HFFc6 (cell line): ENCODE measurements around the gene STK32B. TPM values are rescaled to one million over a fixed set of nuclear protein-coding genes. Genes with fewer than 3 reads are reported as not detected.

Experiments
- DNase-seq: peaks from one replicate; pipeline ENCODE4 v3.0.0-alpha.2; 2018
- H3K27ac Mint-ChIP-seq: 2 replicates; pipeline ENCODE4 v1.8.0; 2020; ENCODE audit warnings: mild to moderate bottlenecking, mixed read lengths
- H3K27me3 Mint-ChIP-seq: 2 replicates; pipeline ENCODE4 v1.8.0; 2021; ENCODE audit warnings: mild to moderate bottlenecking, moderate library complexity, mixed read lengths; ENCODE audit not compliant: insufficient read depth
- H3K36me3 Mint-ChIP-seq: 2 replicates; pipeline ENCODE4 v1.8.0; 2021; ENCODE audit warnings: low read depth, mixed read lengths
- H3K4me1 Mint-ChIP-seq: 2 replicates; pipeline ENCODE4 v1.8.0; 2020; ENCODE audit warnings: low read depth, mixed read lengths
- H3K4me3 Mint-ChIP-seq: 2 replicates; pipeline ENCODE4 v1.8.0; 2020; ENCODE audit warnings: mild to moderate bottlenecking, moderate library complexity, mixed read lengths
- H3K9me3 Mint-ChIP-seq: 2 replicates; pipeline ENCODE4 v1.8.0; 2020; ENCODE audit warnings: mild to moderate bottlenecking, mixed read lengths
- CTCF ChIP-seq: fragments of 200-600 bp; sonication (generic); IDR thresholded peaks from 2 replicates; pipeline ENCODE4 v1.5.0; 2021; ENCODE audit warnings: antibody characterized with exemption, mild to moderate bottlenecking
- total RNA-seq, 6 experiments: library from RNA; stranded (reverse); fragmentation: NEBNext Ultra II Directional; extraction: Animal tissue kit (Norgen Biotek cat#: 25700); gene quantifications; 2 replicates in 1 of 6; 3 replicates in 5 of 6; pipeline ENCODE4 v1.2.3, GENCODE V29; 2021

STK32B gene
- total RNA-seq, 6 experiments from 2014 or later: 0.14 to 0.33 (median 0.18) TPM; not detected in 1

GRCh38 chr4:5444918-5445517, 393.7 kb downstream of the STK32B start:
- no peak for TF ChIP-seq CTCF
- Mint-ChIP-seq H3K27ac (no peak overlapping the region), H3K36me3 (no peaks in the 10 kb centered on the region)

GRCh38 chr4:5446595-5447226, 395.4 kb downstream of the STK32B start:
- H3K27ac Mint-ChIP-seq: no peak overlapping the region
- H3K36me3 Mint-ChIP-seq: no peaks in the 10 kb centered on the region
- no peaks in the 10 kb centered on the region; the same call in 1 of the 2 replicates for H3K9me3 Mint-ChIP-seq
- H3K4me3 Mint-ChIP-seq: no peak overlapping the region
- H3K4me1 Mint-ChIP-seq: peaks cover 13% of the 10 kb centered on the region; the same call in 1 of the 2 replicates
- no peak for TF ChIP-seq CTCF
- H3K27me3 Mint-ChIP-seq: peaks cover 1% of the 10 kb centered on the region
- DNase-seq: no peak

More at GRCh38 chr4:5444918-5445517, 393.7 kb downstream of the STK32B start:
- Mint-ChIP-seq H3K27me3 (no peaks in the 10 kb centered on the region; the same call in 1 of the 2 replicates), H3K9me3 (no peaks in the 10 kb centered on the region; the same call in 1 of the 2 replicates), H3K4me3 (no peak overlapping the region), H3K4me1 (peaks cover 13% of the 10 kb centered on the region; the same call in 1 of the 2 replicates)
- DNase-seq: no peak

GRCh38 chr4:5447755-5448154, 396.5 kb downstream of the STK32B start:
- no peak for TF ChIP-seq CTCF
- H3K36me3 Mint-ChIP-seq: no peaks in the 10 kb centered on the region
- no peak overlapping the region for H3K4me3 Mint-ChIP-seq
- no peak overlapping the region for H3K27ac Mint-ChIP-seq
- no peak for DNase-seq
- peaks cover 1% of the 10 kb centered on the region for H3K27me3 Mint-ChIP-seq
- no peaks in the 10 kb centered on the region; the same call in 1 of the 2 replicates for H3K9me3 Mint-ChIP-seq
- H3K4me1 Mint-ChIP-seq: peaks cover 13% of the 10 kb centered on the region; the same call in 1 of the 2 replicates

- no peaks in the 10 kb centered on the region; the same call in 1 of the 2 replicates for H3K9me3 Mint-ChIP-seq
- H3K36me3 Mint-ChIP-seq: no peaks in the 10 kb centered on the region
Observed at GRCh38 chr4:5448221-5448620, 396.9 kb downstream of the STK32B start.

GRCh38 chr4:5451243-5451642, 400.0 kb downstream of the STK32B start:
- peaks cover 9% of the 10 kb centered on the region for H3K27me3 Mint-ChIP-seq
- no peak overlapping the region for H3K4me3 Mint-ChIP-seq
- H3K4me1 Mint-ChIP-seq: no peaks in the 10 kb centered on the region
- no peak overlapping the region for H3K27ac Mint-ChIP-seq
- no peak for TF ChIP-seq CTCF
- no peak for DNase-seq
- peaks cover 5% of the 10 kb centered on the region; the same call in 1 of the 2 replicates for H3K9me3 Mint-ChIP-seq
- no peaks in the 10 kb centered on the region for H3K36me3 Mint-ChIP-seq

More at GRCh38 chr4:5448221-5448620, 396.9 kb downstream of the STK32B start:
- no peak for DNase-seq
- TF ChIP-seq CTCF: no peak
- Mint-ChIP-seq H3K27ac (no peak overlapping the region), H3K4me1 (peaks cover 13% of the 10 kb centered on the region; the same call in 1 of the 2 replicates), H3K4me3 (no peak overlapping the region), H3K27me3 (peaks cover 1% of the 10 kb centered on the region)
